Hepatocyte (in vitro differentiated cells): ENCODE data around the gene TMED5. TPM values are rescaled to one million over a fixed set of nuclear protein-coding genes. Genes with fewer than 3 reads are reported as not detected.

ENCODE experiments used
- DNase-seq: peaks from one replicate; pipeline ENCODE4 v3.0.0-alpha.2; 2016; ENCODE audit warnings: low spot score
- H2AFZ ChIP-seq: fragments of 200-600 bp; sonication (generic); 2 replicates; pipeline ENCODE4 v1.6.0; 2016; ENCODE audit warnings: antibody characterized with exemption, mild to moderate bottlenecking
- H3K27ac ChIP-seq: fragments of 200-600 bp; sonication (generic); 2 replicates; pipeline ENCODE4 v1.5.1; 2016; ENCODE audit warnings: mild to moderate bottlenecking
- H3K27me3 ChIP-seq: fragments of 200-600 bp; sonication (generic); 2 replicates; pipeline ENCODE4 v1.6.1; 2016
- H3K36me3 ChIP-seq: fragments of 200-600 bp; sonication (generic); replicated peaks from 2 replicates; pipeline ENCODE4 v1.5.1; 2016; ENCODE audit warnings: low read depth; ENCODE audit not compliant: insufficient read depth
- H3K4me1 ChIP-seq: fragments of 200-600 bp; sonication (generic); 2 replicates; pipeline ENCODE4 v1.5.1; 2016; ENCODE audit warnings: mild to moderate bottlenecking, moderate library complexity; ENCODE audit not compliant: insufficient read depth
- H3K4me2 ChIP-seq: fragments of 200-600 bp; sonication (generic); 2 replicates; pipeline ENCODE4 v1.6.0; 2016
- H3K4me3 ChIP-seq: fragments of 200-600 bp; sonication (generic); 2 replicates; pipeline ENCODE4 v1.5.1; 2016; ENCODE audit warnings: mild to moderate bottlenecking
- H3K79me2 ChIP-seq: fragments of 200-600 bp; sonication (generic); 2 replicates; pipeline ENCODE4 v1.6.0; 2017; ENCODE audit warnings: mild to moderate bottlenecking
- H3K9me2 ChIP-seq: fragments of 200-600 bp; sonication (generic); replicated peaks from 2 replicates; pipeline ENCODE4 v1.6.0; 2017; ENCODE audit warnings: mild to moderate bottlenecking; ENCODE audit not compliant: insufficient read depth
- H3K9me3 ChIP-seq: fragments of 200-600 bp; sonication (generic); 2 replicates; pipeline ENCODE4 v1.5.1; 2016; ENCODE audit warnings: low read depth, mild to moderate bottlenecking
- H4K20me1 ChIP-seq: fragments of 200-600 bp; sonication (generic); 2 replicates; pipeline ENCODE4 v1.6.0; 2016; ENCODE audit warnings: mild to moderate bottlenecking; ENCODE audit not compliant: insufficient read depth, poor library complexity, severe bottlenecking
- EZH2 ChIP-seq: fragments of 200-600 bp; sonication (generic); IDR thresholded peaks from 2 replicates; pipeline ENCODE4 v1.6.1; 2016; ENCODE audit warnings: antibody characterized with exemption, mild to moderate bottlenecking, borderline replicate concordance
- EZH2phosphoT487 ChIP-seq: fragments of 200-600 bp; sonication (generic); IDR thresholded peaks from one replicate; pipeline ENCODE4 v1.6.1; 2018; ENCODE audit warnings: antibody characterized with exemption, mild to moderate bottlenecking, low read depth, moderate library complexity; ENCODE audit not compliant: unreplicated experiment, severe bottlenecking
- WGBS: methylation state at CpG from one replicate; pipeline ENCODE4 v1.1.6; 2016; ENCODE audit warnings: low lambda C conversion rate; ENCODE audit errors: missing lambda C conversion rate; 5-methylcytosine and 5-hydroxymethylcytosine counted together
- polyA plus RNA-seq: library from polyadenylated mRNA; unstranded; fragments of >200 nt; fragmentation: Nextera tagmentation; extraction: Ambion mirVana; gene quantifications from 2 replicates; pipeline ENCODE4 v1.2.1, GENCODE V29; 2016
- total RNA-seq: library from RNA; depleted of rRNA; stranded (reverse); fragments of >200 nt; gene quantifications from 2 replicates; pipeline ENCODE4 v1.2.3, GENCODE V29; 2014
- TF ChIP-seq, protein P1 (sequence below): fragments of 200-600 bp; sonication (generic); IDR thresholded peaks from 2 replicates; pipeline ENCODE4 v1.5.1; 2016; ENCODE audit warnings: antibody characterized with exemption, mild to moderate bottlenecking; ENCODE audit not compliant: poor library complexity

TMED5 gene
- total and polyA plus RNA-seq, 2 experiments from 2014 or later, result 78.2 to 119 TPM

DNA sequence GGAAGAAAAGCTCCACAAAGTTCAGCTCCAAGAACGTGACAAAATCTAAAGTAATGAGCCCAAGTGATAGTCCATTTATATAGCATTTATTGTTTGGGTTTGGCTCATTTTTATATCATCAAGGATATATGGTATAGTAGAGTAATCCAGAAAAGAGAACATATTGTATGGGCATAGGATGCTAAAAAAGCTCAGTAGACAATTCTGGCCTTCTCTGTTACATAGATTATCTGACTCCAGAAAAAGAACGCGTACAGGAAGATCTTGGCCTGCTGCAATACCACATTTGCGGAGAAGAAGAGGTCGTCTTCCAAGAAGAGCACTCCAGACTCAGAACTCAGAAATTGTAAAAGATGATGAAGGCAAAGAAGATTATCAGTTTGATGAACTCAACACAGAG, 43.8 kb downstream of the TMED5 start:
- TF ChIP-seq EZH2, result no peak
- TF ChIP-seq, protein P1, sequence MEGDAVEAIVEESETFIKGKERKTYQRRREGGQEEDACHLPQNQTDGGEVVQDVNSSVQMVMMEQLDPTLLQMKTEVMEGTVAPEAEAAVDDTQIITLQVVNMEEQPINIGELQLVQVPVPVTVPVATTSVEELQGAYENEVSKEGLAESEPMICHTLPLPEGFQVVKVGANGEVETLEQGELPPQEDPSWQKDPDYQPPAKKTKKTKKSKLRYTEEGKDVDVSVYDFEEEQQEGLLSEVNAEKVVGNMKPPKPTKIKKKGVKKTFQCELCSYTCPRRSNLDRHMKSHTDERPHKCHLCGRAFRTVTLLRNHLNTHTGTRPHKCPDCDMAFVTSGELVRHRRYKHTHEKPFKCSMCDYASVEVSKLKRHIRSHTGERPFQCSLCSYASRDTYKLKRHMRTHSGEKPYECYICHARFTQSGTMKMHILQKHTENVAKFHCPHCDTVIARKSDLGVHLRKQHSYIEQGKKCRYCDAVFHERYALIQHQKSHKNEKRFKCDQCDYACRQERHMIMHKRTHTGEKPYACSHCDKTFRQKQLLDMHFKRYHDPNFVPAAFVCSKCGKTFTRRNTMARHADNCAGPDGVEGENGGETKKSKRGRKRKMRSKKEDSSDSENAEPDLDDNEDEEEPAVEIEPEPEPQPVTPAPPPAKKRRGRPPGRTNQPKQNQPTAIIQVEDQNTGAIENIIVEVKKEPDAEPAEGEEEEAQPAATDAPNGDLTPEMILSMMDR, result no peak
- no peak for TF ChIP-seq EZH2phosphoT487
- no peak overlapping the region for H3K4me2 ChIP-seq
- no peaks in the 10 kb centered on the region for H3K4me1 ChIP-seq
- no peak overlapping the region for H3K4me3 ChIP-seq
- whole genome bisulfite sequencing, result 96% methylated on average over 5 of the region's 5 CpGs
- no peaks in the 10 kb centered on the region for H3K36me3 ChIP-seq
- no peak overlapping the region for H2AFZ ChIP-seq
- no peaks in the 10 kb centered on the region for H3K27me3 ChIP-seq
- no peaks in the 10 kb centered on the region for H3K9me3 ChIP-seq
- no peak overlapping the region for H3K27ac ChIP-seq
- H3K79me2 ChIP-seq, result no peaks in the 10 kb centered on the region
- H4K20me1 ChIP-seq, result no peaks in the 10 kb centered on the region
- DNase-seq, result no peak
- H3K9me2 ChIP-seq, result no peaks in the 10 kb centered on the region

DNA sequence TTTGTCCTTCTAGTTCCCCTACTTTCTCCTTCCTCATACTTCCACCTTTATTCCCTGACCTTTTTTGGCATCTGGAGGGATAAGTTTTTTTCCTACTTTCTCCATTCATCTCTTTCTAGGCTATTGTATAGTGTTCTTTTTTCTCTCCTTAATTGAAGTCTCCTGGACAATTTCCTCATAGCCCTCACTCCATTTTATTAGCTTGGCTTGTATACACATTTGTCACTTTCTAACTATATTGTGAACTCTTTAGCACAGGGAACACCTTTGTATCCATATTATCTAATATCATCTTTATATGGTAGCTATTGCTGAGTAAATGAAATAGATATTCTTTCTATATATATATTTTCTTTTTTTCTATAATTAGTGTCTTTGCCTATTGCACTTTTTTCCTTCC, 47.6 kb downstream of the TMED5 start:
- no peak overlapping the region for H3K4me3 ChIP-seq
- H2AFZ ChIP-seq, result no peak overlapping the region
- H4K20me1 ChIP-seq, result no peaks in the 10 kb centered on the region
- no peaks in the 10 kb centered on the region for H3K4me1 ChIP-seq
- no peaks in the 10 kb centered on the region for H3K36me3 ChIP-seq
- no peak overlapping the region for H3K4me2 ChIP-seq
- H3K9me3 ChIP-seq, result no peaks in the 10 kb centered on the region
- no peak for DNase-seq
- no peak for TF ChIP-seq EZH2
- TF ChIP-seq, protein P1, result no peak
- TF ChIP-seq EZH2phosphoT487, result no peak
- no peaks in the 10 kb centered on the region for H3K79me2 ChIP-seq
- no peaks in the 10 kb centered on the region for H3K9me2 ChIP-seq
- H3K27ac ChIP-seq, result no peak overlapping the region
- no peaks in the 10 kb centered on the region for H3K27me3 ChIP-seq

DNA sequence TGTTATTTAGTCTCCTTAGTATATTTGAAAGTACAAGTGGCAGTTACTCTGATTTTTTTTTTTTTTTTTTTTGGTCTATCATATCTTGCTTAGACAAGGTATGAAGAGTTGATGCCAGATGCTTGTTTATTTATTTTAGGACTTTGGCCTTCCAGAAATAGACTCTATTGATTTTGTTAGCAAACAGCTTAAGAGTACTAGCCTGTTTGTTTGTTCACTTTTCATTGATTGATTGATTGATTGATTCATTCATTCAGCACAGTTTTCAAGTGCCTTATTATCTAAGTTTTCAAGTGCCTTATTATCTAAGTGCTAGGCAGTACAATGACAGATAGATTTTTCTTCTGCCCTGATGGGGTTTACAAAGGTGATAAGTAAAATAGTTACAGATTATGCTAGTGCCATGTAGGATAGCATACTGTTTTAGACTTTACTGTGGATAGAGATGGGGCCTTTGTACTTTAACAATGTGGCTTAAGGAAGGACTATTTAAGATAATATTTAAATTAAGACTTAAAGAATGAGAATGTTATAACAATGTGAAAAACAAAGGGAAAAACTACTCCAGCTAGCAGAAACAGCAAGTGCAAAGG, 50.6 kb downstream of the TMED5 start:
- Histone ChIP-seq H3K36me3 (no peaks in the 10 kb centered on the region), H3K79me2 (no peaks in the 10 kb centered on the region), H3K4me2 (no peak overlapping the region), H3K9me3 (no peaks in the 10 kb centered on the region), H3K27me3 (no peaks in the 10 kb centered on the region), H3K4me1 (no peaks in the 10 kb centered on the region), H3K9me2 (no peaks in the 10 kb centered on the region), H3K27ac (no peak overlapping the region), H4K20me1 (no peaks in the 10 kb centered on the region), H3K4me3 (no peak overlapping the region), H2AFZ (no peak overlapping the region)
- DNase-seq, result no peak
- TF ChIP-seq EZH2, result no peak

DNA sequence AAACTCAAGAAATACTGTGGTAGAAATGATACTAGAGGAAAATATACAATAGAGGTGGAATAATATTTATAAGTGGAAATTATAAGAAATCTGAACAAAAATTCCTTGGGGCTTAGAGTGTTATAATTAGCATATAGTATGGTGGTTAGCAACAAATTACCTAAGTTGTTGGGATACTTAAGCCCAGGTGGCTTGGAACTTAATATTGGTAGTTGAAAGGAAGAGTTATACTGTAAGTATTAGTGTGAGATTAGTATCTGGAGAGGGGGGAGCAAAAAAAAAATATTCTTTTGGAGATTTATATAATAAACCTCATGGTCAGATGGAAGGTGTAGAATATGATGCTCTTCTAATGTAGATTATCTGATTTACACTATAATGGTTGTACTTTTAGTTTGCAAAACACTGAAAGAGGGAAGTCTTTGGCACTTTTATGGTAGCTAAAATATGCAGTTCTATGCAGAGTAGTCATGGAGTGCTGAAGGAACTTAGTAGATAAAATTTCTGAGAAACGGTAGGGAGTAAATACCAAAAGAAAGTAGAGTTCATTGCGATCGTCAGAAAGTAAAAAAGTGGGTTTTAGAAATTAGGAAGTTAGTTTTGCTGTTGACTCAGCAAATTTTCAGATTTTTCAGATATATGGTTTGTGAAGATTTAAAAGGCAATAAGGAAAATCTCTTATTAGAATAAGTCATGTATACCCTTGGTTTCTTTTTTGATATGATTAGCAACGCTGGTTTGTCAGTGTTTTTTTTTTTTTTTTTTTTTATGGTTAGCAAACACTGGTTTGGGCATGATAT, 55.5 kb downstream of the TMED5 start:
- Histone ChIP-seq H3K27ac (no peak overlapping the region), H3K36me3 (no peaks in the 10 kb centered on the region), H4K20me1 (no peaks in the 10 kb centered on the region), H2AFZ (no peak overlapping the region), H3K9me2 (no peaks in the 10 kb centered on the region), H3K4me3 (no peak overlapping the region), H3K9me3 (no peaks in the 10 kb centered on the region), H3K79me2 (peaks cover 3% of the 10 kb centered on the region), H3K4me2 (no peak overlapping the region), H3K27me3 (no peaks in the 10 kb centered on the region), H3K4me1 (no peaks in the 10 kb centered on the region)
- no peak for TF ChIP-seq EZH2phosphoT487
- TF ChIP-seq, protein P1, result no peak
- TF ChIP-seq EZH2, result no peak
- no peak for DNase-seq
- WGBS, result 72% methylated on average over 4 of the region's 4 CpGs
